Cardiac septum (tissue), 1 donor: ENCODE data around the gene RBM47. TPM values are rescaled to one million over a fixed set of nuclear protein-coding genes. Genes with fewer than 3 reads are reported as not detected.
"Not testable (repeated sequence)": the region's sequence is repeated elsewhere in the genome, so short reads cannot be mapped to it uniquely, and the experiment has no call there.

Experiments
- DNase-seq: peaks from one replicate; pipeline ENCODE4 v3.0.0-alpha.2; 2020; ENCODE audit warnings: low spot score
- intact Hi-C: fragments of 100-400 bp; cut with DNase I; formaldehyde crosslinking; loops from one replicate; pipeline ENCODE4 v1.14.0; 2022
- total RNA-seq: library from RNA; stranded (reverse); fragmentation: NEBNext Ultra II Directional; extraction: Animal tissue kit (Norgen Biotek cat#: 25700); gene quantifications from one replicate; pipeline ENCODE4 v1.2.1, GENCODE V29; 2021
- donor health status: DM: no; HTN: no; CAD: no.

RBM47 gene
- total RNA-seq, 1 donor from 2014 or later, result 3.3 TPM

DNA sequence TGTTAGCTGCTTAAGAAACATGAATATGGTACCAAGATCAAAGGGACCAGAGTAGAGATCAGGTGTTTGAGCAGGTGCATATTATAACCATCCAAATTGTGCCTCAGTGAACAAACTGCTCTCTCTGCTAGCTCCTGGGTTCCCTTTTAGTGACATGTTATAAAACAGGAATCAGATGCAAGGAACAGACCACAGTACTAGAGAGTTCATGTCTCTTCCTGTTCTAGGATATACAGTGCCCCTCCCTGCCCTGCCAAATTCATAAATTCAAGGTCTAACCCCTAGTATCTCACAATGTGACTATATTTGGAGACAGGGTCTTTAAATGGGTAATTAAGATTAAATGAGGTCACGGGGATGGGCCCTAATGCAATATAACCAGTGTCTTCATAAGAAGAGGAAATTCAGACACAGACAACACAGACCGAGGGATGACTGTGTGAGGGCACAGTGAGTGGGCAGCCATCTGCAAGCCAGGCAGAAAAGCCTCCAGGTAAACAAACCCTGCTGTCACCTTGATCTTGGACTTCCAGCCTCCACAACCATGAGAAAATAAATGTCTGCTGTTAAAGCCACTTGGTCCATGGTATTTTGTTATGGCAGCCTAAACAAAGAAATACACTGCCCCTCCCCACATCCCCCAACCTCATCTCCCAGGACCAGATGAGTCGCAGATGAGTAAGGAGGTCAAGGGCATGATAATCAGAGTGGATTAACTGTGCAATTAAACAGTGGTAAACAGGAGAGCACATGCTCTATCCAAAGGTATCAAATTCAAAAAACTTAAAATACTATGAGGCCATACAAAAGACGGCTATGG is 82.5 kb downstream of the RBM47 start:
- no peak for DNase-seq
- intact Hi-C loops, result no loop called here

DNA sequence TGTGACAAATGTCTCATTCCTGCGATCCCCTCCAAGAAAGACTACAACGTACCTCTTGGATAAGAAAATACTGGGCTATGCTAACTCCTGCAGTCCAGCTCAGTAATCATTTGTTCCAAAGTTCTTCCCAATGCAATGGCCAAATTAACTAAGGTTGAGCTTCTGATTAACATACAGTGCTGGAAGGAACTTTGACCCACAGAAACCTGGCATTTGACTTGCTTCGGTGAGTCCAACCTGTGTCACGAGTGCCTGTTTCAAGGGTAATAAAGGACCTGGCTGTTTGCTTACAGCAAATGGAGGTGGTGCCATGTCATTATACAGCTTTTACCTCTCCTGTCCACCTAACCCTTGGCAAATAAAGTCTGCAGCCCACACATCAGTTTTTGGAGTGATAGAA is 83.2 kb downstream of the RBM47 start:
- intact Hi-C loops, result no loop called here

GRCh38 chr4:40545487-40545886 is 84.2 kb downstream of the RBM47 start:
- intact Hi-C loops, result not testable (repeated sequence)

More for the DNA sequence above, 83.2 kb downstream of the RBM47 start:
- no peak for DNase-seq

DNA sequence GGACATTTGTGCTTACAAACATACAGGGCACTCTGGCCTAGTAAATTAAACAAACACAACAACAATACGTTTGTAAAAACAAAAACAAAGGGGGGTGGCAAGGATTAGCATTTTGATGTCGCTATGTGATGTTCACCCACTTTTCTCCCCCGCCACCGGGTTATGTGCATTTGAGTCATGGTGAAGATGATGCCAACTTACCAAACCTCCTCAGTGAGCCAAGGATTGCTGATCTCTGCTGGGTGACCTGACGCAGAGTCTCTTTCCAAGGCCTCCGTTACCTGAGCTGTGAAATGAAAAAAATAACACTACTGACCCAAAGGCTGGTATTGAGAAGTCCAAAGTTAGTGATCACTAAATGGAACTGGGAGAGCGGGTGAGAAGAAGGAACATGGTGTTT is 85.4 kb downstream of the RBM47 start:
- intact Hi-C loops, result no loop called here
- no peak for DNase-seq

More at GRCh38 chr4:40545487-40545886, 84.2 kb downstream of the RBM47 start:
- DNase-seq, result not testable (repeated sequence)

- DNase-seq, result no peak
- intact Hi-C loops, result no loop called here
Observed at GRCh38 chr4:40540800-40541199, 88.9 kb downstream of the RBM47 start.

- intact Hi-C loops, result no loop called here
Observed at GRCh38 chr4:40536032-40536431, 93.6 kb downstream of the RBM47 start.

GRCh38 chr4:40531636-40532023 is 98.0 kb downstream of the RBM47 start:
- DNase-seq, result no peak
- intact Hi-C loops, result no loop called here

More at GRCh38 chr4:40536032-40536431, 93.6 kb downstream of the RBM47 start:
- no peak for DNase-seq

DNA sequence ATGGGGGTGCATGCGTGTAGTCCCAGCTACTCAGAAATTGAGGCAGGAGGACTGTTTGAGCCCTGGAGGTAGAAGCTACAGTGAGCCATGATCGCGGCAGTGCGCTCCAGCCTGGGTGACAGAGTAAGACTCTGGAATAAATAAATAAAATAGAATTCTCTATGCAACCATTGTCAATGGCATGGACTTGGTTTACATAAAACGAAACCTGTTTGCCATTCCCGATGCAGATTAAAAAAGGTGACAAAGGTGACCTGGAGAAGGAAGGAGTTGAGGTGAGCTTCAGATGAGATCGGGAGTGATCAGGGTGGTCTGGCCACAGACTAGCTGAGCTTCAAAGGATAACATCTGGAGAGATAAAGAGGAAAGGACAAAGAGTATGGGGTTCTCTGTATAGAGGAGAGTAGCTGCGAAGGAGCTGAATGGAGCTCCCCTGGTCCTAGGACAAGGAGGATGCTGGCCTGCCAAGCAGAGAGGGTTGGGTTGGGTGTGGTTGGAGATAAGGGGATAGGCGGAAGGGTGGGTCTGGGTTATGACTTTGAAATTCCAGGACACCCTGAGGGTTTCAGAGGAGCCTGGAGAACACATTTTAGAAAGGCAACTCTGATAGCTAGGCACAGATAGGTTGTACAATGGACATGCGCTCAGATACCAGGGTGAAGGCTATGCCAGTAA is 98.6 kb downstream of the RBM47 start:
- DNase-seq, result no peak
- intact Hi-C loops, result no loop called here

- intact Hi-C loops, result no loop called here
- no peak for DNase-seq
Observed at GRCh38 chr4:40526741-40527140, 102.9 kb downstream of the RBM47 start.

- no peak for DNase-seq
- intact Hi-C loops, result no loop called here
Observed at GRCh38 chr4:40525752-40526598, 103.7 kb downstream of the RBM47 start.

DNA sequence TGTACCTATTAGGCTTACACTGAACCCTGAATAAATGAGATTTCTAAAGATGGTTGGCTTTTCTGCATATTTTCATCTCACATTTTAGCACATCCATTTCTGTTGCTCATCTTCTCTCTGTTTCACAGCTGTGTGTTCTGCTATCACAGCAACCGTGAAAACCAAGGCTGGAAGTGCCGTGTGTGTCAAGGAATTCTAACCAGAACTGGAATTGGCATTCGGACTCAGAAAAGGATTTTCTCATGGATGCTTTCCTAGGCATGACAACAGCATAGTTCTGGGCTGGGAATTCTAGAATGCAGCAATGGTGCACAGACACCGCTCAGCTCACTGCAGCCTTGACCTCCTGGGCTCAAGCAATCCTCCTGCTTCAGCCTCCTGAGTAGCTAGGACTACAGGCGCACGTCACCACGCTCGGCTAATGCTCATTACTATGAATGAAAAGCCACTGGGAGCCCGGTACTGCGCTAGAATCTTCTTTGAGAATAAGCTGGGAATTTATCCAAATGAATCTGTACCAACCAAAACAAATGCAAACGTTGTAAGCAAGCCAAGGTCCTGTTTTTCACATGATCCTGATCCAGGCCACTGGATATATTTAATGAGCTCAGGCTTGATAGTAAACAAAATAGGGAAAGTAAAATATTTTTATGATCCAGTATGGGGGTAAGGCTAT is 105.2 kb downstream of the RBM47 start:
- intact Hi-C loops, result no loop called here
- no peak for DNase-seq

GRCh38 chr4:40523581-40523980 is 106.1 kb downstream of the RBM47 start:
- intact Hi-C loops, result no loop called here
- no peak for DNase-seq

GRCh38 chr4:40521957-40522356 is 107.7 kb downstream of the RBM47 start:
- intact Hi-C loops, result no loop called here
- DNase-seq, result no peak

GRCh38 chr4:40520533-40520932 is 109.1 kb downstream of the RBM47 start:
- intact Hi-C loops, result no loop called here
- no peak for DNase-seq

GRCh38 chr4:40517081-40517480 is 112.6 kb downstream of the RBM47 start:
- intact Hi-C loops, DNase-seq: not testable (repeated sequence)

- intact Hi-C loops, result no loop called here
- no peak for DNase-seq
Observed at GRCh38 chr4:40516651-40517050, 113.0 kb downstream of the RBM47 start.

- no peak for DNase-seq
Observed at GRCh38 chr4:40515398-40516293, 114.0 kb downstream of the RBM47 start.

DNA sequence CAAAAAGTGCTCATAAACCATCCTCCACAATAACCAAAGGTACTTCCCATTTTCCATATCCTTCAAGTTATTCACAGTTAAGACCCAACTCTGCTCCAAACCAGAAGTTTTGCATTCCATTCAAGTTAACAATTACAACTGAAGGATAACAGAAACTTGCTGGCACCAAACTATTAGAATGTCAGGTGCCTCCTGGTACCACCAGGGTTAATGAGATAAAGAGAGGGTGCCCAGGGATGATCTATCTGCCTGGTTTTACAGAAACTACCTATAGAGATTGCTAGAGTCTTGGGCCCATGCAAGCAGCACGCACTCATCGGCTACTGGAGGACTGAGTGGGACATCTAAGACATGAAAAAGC is 114.6 kb downstream of the RBM47 start:
- no peak for DNase-seq
- intact Hi-C loops, result no loop called here

More at GRCh38 chr4:40515398-40516293, 114.0 kb downstream of the RBM47 start:
- intact Hi-C loops, result no loop called here

DNA sequence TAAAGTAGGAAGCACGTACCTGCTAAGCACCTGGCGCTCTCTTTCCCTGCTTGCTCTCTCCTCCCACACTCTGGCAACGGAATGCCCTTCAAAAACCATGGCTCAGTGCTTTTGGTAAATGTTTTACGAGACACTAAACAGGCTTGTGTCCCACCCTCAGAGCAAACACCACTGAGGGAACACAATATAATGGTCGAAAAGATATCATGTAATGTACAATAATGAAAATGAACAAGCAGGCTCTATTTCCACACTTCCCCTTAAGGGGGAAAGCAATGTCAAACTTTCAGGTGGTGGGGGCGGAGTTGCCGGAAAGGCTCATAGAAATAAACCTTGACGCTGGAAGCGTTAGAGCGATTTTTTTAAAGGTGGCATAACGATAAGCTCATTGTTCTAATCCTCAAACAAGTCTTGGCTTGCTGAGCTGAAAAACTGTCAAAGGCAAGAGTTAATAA is 115.1 kb downstream of the RBM47 start:
- no peak for DNase-seq
- intact Hi-C loops, result no loop called here
